GM21717 (cell line): Measurements from ENCODE around the gene PFDN4.

ENCODE experiments used
- ATAC-seq: cut with Tn5 transposase; IDR thresholded peaks from one replicate; pipeline ENCODE4 v1.9.1; 2021; ENCODE audit warnings: mild to moderate bottlenecking, moderate library complexity; ENCODE audit not compliant: unreplicated experiment

The PFDN4 gene, protein sequence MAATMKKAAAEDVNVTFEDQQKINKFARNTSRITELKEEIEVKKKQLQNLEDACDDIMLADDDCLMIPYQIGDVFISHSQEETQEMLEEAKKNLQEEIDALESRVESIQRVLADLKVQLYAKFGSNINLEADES

DNA sequence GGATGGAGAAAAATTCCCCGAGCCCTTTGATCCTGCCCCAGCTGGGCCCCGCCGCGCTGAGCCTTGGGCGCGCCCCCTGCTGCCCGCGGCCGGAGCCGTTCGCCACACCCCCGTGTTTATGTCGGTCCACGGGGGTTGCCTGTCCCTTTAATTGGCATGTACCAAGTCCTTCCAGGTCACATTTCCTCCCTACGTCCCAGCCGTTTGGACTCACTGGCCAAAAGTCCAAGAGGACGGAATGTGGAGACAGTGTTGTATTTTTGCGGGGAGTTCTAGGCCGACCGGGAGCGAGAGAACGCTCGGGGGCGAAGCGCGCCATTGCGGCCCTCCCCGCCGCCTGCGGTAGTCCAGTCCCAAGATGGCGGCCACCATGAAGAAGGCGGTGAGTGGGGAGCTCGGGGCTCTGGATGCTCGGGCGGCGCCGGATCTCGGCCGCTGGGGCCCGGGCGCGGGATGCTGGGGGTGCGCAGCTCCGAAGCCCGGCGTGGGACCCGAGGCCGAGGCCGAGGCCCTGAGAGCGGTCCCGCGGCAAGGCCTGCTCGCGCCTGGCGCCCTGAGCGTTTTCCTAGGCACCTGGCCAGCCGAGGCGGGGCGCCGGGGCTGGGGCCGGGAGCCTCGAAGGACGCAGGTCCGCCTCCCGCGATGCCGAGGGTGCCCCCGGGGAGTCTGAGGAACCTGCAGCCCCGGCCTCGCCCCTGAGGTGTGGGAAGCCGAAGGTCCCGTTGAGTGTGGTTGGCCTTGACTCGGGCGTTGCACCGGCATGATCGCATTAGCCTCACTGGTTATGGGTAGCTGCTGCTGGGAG, at the start of gene PFDN4:
TSS of gene PFDN4 (plus strand) at position 345 of the 805 bp plus-strand sequence. CDS start at position 359, 14 bp downstream.
- ATAC-seq: peak; percentile 97

DNA sequence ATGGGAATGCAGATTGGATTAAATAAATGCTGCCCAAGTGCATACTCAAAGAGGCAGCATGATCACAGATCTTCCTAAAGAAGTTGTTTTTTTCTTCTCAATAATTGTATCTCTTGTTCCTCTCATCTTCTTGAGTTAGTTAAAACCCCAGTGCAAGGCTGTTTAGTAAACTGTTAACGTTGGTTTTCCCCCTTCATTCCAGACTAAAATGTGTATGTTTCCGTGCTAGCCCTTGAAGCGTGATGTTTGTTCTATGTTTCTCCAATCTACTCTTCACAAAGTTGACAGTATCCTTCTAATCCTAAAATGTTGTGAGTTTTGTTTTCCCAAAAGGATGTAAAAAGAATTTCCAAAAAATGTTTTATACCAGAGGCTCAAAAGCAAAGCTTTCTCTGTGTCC, 49.7 kb upstream of the PFDN4 start:
- ATAC-seq: no peak

DNA sequence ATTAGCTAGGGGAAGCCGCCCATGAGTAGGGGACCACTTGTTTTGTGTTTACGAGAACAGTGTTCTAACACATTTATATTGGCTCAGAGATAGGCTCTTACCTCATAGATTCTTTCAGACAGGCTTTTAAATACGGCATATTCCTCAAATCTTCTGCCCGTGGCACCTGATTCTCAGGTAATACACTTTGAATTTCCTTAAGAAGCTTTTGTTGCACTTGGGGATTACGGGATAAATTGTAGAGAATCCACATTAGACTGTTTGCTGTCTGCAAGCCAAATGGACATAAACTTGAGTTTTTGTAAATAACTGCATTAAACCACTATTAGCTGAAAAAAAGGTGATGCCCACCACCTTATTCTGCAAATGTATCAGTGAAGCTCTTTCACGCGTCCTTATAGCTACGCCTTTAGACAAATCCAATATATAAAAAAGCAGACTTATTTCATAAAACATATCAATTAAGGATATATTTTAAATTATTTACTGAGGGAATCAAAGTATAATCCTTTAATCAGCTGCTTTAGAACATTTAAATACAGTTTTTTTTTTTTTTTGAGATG, 49.0 kb upstream of the PFDN4 start:
- no peak for ATAC-seq

DNA sequence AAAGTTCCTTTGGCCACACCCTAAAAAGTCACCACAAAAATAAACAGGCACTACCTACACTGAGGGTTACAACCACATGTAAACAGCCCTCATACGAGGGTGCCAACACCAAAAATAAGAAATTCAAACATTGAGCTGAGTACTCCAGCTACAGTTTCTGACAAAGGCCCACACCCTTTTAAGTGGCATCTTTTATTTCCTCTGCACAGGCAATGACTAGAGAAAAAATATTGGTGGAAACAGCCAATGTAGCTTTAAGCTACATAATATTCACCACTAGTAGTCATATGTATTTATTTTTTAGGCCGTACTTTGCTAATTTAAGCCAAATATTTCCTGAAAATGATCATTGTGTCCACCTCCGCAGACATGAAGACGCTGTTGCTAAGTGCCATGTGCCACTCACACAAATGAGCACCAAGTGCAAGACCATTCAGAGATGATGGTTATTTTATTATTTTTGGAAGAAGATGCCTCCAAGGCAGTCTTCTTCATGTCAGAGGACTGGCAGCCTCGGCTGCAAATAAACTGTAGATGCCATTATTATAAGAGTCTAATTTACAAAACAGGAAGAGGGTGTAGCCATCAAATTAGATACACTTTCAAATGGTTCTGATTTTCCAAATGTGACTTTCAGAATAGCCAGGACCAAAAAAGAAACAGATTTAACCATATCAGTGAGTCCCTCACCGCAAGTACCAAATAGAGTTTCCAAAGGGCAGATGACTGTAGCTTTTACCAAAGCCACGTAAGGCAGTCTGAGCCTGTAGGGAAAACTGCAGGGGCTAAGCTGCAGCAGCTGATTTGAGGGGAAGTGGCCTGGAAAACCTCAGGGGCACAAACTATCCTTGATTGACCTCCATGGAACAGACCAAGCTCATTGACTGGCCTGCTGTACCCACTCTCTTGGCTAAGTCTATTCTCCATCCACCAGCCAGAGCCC, 47.6 kb upstream of the PFDN4 start:
- no peak for ATAC-seq

DNA sequence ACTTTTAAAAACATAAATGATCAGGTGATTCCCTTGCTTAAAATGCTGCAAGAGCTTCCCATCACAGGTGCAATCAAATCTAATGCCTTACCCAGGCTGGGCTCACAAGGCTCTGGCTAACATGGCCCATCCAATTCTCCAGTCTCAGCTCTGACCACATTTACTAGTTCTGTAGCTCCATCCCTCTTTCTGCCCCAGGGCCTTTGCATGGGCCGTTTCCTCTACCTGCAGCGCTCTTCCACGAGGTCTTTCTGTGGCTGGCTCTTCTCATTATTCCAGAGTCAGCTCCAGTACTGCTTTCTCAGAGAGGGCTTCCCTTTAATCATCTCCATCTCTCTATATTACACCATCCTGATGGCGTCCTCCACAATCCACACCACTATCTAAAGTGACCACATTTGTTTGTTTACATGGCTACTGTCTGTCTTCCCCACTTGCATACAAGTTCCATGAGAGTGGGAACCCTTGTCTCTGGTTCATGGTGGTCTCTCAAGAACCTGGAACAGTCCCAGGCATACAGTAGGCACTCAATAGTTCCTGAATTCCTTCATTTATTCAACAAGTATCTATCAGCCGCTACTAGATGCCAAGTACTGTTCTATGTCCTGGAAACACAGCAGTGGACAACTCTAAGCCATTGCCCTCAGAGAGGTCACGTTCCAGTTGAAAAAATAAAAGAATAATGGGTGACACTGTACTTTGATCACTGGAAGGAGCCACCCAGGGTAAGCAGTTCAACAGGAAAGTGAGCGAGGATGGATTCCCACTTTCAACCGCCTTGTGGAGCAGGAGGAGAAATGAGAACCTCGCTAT, 46.7 kb upstream of the PFDN4 start:
- ATAC-seq: no peak

DNA sequence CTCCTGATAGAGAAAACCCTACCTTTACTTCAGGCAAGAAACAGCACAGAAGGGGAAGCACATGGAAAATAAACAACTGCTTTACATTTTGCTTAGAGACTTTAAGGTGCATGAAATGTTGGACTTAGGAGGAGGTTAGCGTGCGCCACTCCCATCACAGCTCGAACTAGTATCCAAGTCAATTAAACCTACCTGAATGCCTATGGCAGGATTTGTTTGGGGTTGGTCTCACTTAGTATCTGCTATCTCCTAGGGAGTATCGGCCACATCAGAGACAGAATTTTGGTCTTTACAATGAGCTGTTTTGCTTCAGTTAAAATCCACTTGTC, 46.1 kb upstream of the PFDN4 start:
- ATAC-seq: no peak

DNA sequence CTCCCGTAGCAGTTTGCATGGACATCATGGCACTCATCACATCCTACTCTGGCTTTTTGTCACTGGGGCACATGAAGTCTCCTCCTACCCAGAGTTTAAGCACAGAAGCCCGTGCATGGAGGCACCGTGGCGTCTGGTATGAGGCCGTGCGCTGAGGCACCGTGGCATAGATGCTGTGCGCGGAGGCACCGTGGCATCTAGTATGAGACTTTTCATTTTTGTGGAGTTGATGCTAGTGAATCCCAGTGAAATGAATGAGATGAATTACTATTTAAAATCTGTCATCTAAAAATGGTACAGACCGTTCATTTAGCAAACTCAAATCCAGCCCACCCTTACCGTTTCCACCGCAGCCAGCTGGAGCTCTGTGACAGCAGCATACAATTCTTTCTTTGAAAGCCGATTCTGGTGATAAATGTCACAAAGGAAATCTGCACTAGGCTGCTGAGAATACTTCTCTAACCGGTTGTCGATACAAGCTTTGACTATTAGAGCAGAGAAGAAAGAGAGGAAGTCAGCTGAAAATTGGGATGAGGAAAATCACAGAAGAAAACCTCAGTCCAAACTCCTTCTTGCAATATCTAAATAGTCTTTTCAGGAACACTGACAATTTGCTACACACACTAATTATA, 45.4 kb upstream of the PFDN4 start:
- no peak for ATAC-seq

DNA sequence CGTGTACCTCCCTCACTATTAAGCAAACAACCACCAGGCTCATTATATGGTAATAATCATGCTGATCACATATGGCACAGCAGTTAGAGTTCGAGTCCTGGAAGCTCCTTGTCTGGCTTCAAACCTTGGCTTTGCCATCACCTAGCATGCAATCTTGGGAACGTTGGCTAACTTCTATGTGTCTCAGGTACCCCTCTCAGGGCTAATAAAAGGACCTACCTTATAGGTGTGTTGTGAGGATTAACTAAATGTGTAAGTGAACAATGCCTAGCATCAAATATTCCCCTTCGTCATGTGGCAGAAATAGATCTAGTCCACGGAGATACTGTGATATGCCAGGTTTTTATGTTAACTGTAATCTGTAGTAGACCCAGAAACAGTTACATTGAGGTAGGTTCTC, 44.5 kb upstream of the PFDN4 start:
- no peak for ATAC-seq

DNA sequence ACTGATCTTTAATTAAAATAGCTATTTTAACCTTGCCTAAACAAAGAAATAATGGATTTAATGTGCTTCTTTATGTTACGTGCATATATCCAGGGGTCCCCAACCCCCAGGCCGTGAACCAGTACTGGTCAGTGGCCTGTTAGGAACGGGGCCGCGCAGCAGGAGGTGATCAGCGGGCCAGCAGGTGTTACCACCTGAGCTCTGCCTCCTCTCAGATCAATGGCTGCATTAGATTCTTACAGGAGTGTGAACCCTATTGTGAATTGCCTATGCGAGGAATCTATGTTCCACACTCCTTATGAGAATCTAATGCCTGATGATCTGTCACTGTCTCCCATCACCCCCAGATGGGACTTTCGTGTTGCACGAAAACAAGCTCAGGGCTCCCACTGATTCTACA, 42.9 kb upstream of the PFDN4 start:
- no peak for ATAC-seq

DNA sequence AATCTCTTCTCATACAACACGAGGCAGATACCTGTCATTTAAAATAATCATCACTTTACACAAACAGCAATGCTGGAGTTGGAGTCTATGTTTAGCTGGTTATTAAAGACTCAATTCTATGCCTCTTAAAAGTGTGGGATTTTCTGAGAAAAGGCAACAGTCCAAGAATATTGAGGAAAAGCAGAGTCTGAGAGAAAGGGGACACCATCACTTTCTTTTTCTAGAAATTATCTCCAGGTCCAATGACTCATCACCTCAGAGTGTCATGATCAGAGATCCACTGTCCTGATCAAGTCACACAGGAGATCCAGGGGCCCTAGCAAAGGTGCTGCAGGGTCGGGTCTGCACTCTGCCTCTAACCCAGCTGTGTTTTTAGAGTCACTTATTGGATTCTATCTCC, 42.1 kb upstream of the PFDN4 start:
- ATAC-seq: no peak

DNA sequence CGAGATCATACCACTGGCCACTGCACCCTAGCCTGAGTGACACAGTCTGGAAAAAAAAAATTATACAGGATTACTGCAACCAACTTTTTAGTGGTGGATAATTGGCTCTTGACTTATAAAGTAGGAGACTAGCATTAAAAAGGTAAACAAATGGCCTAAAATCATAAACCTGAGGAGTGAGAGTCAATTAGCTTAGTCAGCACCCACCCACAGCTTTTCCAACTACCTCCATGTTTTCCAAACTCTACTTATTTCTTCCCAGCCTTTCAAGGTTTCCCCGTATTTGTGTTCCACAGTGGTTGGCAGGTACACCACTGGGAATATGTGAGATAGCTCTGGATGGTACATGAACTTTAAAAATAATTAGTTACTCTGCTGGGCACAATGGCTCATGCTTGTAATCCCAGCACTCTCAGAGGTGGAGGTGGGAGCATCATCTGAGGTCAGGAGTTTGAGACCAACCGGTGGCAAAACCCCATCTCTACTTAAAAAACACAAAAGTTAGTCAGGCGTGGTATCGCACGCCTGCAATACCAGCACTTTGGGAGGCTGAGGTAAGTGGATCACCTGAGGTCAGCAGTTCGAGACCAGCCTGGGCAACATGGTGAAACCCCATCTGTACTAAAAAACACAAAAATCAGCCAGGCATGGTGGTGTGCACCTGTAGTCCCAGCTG, 40.8 kb upstream of the PFDN4 start:
- ATAC-seq: no peak

DNA sequence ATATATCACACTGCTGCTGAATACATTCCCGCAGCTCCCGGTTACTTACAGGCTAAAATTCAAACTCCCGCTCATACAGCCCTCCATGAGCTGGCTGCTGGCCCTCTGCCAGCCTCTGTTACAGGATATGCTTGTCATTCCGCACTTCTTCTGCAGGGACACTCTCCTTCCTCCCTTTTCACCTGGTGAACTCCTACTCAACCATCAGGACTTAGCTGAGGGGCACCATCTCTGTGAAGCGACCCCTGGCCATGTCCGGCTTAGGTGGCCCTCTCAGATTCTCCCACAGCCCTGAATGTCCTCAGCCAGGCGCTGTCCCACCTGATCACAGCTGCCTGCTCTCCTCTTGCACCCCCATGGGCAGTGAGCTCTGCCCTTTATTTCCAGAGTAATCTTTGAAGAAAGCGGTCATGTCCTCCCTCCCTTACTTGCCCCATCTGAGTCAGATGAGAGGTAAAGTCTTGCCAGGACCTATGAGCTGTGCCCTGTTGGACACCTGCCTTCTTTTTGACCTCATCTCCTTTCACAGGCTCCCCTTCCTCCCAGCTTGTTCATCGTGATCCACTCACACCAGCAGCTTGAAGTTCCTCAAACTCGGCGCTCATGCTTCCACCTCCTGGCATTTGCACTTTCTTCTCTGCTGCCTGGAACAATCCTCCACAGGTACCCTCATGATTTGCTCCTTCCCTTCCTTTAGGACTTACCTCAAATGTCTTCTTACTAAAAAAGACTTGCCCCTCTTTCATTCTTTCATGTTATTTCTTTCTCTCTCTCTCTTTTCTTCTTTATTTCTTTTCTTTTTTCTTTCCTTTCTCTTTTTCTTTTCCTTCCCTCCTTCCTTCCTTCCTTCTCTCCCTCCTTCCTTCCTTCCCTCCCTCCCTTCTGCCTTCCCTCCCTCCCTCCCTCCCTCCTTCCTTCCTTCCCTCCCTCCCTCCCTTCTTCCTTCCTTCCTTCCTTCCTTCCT, 39.7 kb upstream of the PFDN4 start:
- no peak for ATAC-seq

DNA sequence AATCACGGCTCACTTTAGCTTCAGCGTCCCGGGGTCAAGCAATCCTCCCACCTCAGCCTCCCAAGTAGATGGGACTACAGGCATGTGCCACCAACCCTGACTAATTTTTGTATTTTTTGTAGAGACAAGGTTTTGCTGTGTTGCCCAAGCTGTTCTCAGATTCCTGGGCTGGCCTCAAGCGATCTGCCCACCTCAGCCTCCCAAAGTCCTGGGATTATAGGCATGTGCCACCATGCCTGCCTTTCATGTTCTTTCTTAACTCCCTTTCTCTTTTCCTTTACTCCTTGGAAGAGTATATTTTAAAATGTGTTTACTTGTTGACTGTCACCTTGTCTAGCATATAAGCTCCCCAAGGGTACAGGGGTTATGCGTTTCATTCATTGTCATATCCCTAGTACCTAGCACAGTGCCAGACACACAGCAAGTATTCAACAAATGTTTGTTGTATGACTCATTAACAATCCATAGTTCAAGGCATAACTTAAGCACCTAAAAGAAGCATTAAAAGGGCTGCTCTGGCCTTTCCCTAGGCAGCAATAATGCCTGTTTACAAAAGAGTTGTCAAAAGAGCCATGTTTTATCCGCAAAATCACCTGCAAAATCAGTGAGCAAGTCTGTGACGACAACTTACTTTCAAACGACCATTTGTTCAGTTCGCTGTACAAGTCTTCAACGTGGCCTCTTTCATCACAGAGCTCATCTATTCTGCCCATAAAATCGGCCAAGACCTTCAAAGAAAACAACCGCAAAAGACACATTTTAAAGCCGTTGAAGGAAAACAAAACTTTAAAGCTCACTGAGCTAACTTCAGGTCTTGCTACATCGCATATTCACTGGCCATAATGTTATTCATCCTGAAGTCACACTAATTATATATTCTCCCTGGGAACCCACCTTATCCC, 38.7 kb upstream of the PFDN4 start:
- ATAC-seq: no peak

DNA sequence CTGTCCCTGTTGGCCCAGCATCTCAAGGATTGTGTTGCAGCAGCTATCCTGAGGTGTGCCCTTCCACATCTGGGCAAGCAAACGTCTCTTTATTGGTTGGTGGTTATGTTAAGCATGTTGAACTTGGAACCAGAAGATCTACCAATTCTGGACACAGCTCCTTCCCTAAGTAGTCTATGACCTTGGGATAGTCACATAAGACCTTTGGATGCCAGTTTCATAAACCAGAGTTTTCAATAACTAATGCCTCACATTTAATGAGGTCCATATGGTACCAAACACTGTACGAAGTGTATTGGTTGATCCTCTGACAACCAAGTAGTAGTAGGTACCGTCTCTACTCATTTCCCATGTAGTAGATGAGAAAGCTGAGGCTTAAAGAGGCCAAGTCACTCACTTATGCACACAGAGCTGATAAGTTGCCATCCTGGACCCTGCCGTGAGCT, 37.8 kb upstream of the PFDN4 start:
- ATAC-seq: no peak

DNA sequence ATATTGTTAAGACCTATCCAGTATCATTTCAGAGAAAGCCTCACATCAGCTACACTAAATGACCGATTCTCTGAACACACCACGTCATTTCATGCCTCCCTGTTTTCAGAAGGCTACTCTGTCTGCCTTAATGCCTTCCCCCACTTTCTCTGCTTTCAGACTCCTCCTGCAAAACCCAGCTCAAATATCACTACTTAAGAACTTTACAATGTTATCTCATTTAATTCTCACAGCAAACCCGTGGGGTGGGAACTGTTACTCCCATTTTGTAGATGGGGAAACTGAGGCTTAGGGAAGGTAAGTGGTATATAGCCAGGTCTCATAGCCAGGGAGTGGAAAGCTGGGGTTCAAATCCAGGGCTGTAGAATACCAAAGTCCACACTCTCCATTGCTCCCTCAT, 36.9 kb upstream of the PFDN4 start:
- no peak for ATAC-seq

DNA sequence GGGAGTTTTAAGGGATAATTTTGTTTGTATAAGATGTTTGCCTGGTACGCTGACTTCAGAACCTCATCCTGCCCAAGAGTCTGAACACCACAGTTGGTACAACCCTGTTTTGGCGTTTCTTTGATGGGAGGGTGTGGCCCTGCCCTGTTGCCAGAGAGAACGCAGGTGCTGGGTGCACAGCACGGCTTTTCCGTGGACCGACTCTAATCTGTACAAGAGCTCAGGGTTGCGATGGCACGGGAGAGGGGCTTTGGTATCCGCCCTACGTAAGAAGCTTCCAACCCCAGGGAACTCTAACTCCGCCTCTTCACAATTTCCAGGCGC, 35.4 kb upstream of the PFDN4 start:
- ATAC-seq: no peak

DNA sequence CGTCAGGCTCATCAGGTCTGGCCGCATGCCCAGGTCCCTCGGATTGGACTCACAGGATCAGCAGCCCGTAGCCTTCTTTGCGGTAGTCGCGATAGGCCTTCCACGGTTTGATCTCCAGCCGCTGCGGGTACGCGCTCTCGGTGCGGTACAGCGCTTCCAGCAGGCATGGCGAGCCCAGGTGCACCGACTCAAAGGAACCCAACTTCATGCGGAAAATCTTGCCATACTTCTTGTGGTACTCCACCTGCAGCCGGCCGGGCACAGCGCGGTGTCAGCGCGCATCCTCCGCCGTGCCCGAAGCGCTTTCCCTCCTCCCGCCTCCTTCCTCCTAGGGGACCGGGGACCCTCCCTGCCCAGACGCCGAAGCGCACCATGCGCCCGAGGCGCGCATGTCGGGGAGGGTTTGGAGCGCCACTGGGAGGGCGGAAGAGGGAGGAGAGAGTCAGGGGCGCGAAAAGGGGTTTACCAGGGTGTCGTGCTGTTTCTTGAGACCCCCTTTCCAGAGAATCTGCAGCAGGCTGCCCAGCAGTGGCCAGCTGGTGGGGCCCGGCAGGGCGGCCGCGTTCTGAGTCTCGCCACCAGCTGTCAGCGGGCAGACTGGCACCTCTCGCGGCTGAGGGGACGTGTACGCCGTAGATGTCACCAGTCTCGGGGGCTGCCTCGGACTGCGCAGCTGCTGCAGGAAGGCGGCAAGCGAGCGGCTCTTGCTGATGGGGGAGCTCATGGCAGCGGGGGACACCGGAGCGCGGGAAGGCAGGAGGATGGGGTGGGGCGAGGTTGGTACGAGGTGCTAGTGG, 34.8 kb upstream of the PFDN4 start:
- ATAC-seq: no peak
